Thyroid gland (tissue), 4 donors: Measurements from ENCODE around the gene YPEL2.
"Not testable (repeated sequence)": the region's sequence is repeated elsewhere in the genome, so short reads cannot be mapped to it uniquely, and the experiment has no call there.

Experiments used
- POLR2A ChIP-seq, 2 donors: fragments of 450-650 bp; IDR thresholded peaks; one replicate each; pipeline ENCODE4 v1.6.1; 2017; ENCODE audit warnings: antibody characterized with exemption in 2 of 2, mild to moderate bottlenecking in 2 of 2, moderate library complexity in 1 of 2
- TF ChIP-seq, protein P1 (sequence below), 6 experiments: fragments of 200-600 bp in 3 of 6; fragments of 450-650 bp in 3 of 6; sonication (generic) in 3 of 6; IDR thresholded peaks; one replicate each; pipeline ENCODE4 v1.5.1; 2016 to 2019; ENCODE audit warnings: antibody characterized with exemption in 6 of 6, mild to moderate bottlenecking in 2 of 6, inconsistent platforms in 1 of 6, moderate library complexity in 1 of 6

DNA sequence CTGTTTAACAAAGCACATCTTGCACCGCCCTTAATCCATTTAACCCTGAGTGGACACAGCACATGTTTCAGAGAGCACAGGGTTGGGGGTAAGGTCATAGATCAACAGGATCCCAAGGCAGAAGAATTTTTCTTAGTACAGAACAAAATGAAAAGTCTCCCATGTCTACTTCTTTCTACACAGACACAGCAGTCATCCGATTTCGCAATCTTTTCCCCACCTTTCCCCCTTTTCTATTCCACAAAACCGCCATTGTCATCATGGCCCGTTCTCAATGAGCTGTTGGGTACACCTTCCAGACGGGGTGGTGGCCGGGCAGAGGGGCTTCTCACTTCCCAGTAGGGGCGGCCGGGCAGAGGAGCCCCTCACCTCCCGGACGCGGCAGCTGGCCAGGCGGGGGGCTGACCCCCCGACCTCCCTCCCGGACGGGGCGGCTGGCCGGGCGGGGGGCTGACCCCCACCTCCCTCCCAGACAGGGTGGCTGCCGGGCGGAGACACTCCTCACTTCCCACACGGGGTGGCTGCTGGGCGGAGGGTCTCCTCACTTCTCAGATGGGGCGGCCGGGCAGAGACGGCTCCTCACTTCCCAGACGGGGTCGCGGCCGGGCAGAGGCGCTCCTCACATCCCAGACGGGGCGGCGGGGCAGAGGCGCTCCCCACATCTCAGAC, 62.4 kb downstream of the YPEL2 start:
- TF ChIP-seq, protein P1, sequence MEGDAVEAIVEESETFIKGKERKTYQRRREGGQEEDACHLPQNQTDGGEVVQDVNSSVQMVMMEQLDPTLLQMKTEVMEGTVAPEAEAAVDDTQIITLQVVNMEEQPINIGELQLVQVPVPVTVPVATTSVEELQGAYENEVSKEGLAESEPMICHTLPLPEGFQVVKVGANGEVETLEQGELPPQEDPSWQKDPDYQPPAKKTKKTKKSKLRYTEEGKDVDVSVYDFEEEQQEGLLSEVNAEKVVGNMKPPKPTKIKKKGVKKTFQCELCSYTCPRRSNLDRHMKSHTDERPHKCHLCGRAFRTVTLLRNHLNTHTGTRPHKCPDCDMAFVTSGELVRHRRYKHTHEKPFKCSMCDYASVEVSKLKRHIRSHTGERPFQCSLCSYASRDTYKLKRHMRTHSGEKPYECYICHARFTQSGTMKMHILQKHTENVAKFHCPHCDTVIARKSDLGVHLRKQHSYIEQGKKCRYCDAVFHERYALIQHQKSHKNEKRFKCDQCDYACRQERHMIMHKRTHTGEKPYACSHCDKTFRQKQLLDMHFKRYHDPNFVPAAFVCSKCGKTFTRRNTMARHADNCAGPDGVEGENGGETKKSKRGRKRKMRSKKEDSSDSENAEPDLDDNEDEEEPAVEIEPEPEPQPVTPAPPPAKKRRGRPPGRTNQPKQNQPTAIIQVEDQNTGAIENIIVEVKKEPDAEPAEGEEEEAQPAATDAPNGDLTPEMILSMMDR (IDR thresholded peaks at IDR 0.05) = not testable (repeated sequence)
- TF ChIP-seq POLR2A (IDR thresholded peaks at IDR 0.05) = not testable (repeated sequence)
